Measurements from ENCODE around the gene TNFSF10.
"Not testable (repeated sequence)": the region's sequence is repeated elsewhere in the genome, so short reads cannot be mapped to it uniquely, and the experiment has no call there.

Gene TNFSF10

DNA sequence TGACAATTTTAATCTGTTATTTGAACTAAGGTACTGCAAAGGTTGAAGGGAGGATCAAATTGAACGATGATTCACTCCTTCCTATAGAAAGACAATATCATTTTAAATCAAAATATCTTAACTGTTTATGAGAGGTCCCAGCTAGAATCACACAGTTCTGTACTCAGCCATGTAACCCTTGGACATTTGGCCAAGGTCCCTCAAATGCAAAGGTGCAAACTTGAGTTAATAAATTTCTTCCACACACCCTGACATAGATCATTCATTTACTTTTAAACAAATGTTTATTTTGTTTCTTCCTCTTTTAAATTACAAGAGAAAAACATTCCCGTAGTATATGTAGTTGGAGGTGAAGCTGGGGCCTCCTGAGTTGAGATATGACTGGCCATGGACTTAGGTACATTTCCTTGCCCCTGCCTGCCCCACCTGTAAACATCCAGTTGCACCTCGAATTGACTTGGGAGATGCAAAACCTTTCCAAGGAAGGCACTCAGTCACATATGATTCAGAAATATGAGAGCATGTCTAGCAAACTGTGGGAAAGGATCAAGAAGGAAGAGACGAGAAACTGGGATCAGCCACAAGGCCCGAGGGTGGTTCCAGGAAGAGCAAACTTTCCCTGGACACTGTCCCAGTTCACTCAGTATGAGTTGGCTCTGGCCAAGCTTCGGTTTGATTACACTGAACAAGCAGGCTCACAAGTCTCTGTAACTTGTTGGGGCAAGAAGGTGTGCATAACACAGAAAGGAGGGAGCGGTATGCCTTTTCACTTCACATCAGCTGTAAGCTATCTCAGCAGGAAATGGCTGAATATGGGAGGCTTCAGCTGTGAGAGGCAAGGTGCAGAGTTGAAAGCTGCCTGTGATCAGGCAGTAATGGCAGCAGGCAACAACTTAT is 6.7 kb downstream of the TNFSF10 start:
- DNase-seq: no peak

DNA sequence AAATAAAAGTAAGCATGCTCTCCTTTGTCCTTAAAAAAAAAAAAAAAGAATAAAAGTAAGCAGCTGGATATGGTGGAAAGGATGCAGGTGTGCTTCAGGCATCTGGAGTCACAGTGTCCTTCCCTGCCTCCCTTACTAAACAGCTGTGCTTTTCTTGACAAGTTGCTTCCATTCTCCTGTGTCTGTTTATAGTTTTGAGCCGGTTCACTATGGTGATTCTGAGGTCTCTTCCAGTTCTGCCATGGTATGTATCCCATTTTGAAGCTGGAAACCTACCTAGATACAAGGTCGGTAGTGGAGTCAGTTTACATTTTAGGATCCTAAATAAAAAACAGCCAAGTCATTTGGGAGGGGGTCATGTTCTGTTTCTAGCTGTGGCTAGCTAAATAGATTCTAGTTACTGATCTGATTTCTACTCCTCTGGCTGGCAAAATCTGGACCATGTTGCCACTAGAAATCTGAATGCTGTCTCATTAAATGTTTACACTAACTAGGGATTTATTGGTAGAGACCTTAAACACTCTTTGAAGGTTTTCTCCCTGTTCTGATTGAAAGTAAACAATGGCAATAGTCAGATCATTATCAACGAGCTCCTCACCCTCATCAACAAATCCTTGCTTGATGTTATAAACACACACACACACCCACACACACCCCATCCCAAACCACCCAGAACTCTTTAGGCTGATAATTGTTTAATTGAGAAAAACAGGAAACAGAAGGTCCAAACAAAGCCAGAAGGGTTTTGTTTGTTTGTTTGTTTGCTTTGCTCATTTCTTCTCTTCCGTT is 7.9 kb downstream of the TNFSF10 start:
- no peak for DNase-seq

DNA sequence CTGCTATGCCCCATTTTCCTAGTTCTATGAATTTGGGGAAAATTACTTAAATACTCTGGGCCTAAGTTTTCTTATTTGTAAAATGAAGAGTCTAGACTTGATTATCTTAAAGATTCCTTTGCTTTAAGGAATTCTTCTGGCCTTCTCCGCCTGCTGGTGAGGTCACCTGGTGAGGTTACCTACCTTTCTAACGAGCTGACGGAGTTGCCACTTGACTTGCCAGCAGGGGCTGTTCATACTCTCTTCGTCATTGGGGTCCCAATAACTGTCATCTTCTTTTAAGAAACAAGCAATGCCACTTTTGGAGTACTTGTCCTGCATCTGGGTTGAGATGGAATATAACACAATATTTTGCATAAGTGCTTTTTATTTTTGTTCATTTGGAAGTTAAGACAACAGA is 8.6 kb downstream of the TNFSF10 start:
- no peak for DNase-seq

DNA sequence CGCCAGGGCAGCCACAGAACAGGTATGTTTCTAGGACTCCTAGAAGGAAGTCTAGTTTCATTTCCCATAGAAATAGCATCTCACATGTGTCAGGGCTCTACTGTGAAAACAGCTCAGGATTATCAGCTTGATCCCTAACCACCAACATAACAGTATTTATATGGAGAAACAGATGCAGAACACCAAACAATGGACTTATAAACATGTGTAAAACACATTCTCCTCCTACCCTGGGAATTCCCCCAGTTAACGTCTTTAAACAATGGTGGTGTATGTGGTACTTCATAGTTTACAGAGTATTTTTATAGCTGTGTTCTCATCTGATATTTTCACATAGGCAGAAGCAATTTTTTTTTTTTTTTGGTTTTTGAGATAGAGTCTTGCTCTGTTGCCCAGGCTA is 9.7 kb downstream of the TNFSF10 start:
- no peak for DNase-seq

DNA sequence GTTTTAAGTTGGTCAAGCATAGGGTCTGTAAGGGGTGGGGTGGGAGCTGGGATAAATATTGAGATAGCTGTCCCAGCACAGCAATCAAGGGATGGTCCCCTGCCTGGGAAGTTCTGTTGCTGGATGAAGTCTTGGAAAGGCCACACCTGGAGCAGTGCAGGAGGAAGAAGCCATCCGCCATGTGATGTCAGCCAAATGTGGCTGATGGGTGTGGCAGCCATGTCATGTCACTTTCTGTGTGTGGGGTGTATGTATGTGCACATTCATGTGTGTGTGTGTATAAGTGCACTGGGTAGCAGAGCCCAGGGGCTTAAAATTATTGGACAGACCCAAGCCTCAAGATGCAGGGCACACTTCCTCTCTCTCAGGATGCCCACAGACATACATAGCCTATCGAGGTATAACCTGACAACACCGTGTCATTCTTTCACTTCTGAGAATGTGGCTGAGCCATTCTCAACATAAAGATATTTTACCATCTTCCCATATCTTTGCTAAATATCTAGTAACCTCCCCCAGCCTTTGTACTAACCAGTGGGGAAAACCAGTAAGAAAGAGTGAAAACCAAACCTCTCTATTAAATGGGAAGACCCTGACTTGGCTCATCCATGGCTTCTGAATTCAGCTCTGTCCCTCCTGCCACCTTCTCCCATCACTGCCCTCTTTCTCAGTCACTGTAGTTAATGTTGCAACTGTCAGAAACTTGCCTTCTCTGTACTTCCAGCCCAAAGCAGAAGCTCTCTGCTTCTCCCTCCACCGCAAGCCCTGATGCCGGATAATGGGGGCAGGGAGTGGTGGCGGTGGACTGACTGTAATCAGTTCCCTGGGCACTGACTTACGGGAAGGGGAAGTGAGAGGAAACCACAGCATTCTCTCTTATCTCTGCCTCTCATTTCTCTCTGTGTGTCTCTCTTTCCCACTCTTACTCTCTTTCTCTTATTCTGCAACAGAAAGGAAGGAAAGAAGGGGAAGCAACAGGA is 11.2 kb downstream of the TNFSF10 start:
- no peak for DNase-seq

DNA sequence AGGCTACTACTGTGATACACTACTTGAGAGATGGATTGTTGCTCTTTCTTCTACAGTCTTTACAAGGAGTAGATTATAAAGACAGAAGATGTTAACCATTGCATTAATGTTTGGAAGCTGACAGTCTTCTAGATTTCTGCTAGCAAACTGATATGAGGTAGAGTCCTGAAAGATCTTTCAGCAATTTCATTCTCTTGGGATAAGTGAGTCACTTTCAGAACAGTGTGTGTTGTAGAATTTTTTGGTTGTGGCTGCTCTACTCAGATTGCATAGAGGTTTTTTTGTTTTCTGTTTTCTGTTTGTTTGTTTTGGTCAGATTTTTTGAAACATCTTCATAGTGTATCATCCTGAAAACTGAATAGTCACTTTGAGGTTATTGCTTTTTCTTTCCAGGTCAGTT is 17.1 kb downstream of the TNFSF10 start:
- DNase-seq: no peak

DNA sequence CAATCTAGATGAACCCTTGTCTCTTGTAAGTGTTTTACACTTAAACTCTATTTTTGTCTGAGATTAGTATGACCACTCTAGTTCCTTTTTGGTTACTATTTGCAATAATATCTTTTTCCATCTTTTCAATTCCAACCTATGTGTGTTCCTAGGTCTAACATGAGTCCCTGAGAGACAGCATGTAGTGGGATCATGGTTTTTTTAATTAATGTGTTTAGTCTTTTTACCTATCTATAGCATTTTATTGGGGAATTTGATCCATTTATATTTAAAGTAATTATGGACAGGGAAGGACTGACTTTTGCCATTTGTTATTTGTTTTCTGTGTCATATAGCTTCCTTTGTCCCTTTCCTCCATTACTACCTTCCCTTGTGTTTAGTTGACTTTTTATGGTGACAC is 21.7 kb downstream of the TNFSF10 start:
- DNase-seq: no peak

DNA sequence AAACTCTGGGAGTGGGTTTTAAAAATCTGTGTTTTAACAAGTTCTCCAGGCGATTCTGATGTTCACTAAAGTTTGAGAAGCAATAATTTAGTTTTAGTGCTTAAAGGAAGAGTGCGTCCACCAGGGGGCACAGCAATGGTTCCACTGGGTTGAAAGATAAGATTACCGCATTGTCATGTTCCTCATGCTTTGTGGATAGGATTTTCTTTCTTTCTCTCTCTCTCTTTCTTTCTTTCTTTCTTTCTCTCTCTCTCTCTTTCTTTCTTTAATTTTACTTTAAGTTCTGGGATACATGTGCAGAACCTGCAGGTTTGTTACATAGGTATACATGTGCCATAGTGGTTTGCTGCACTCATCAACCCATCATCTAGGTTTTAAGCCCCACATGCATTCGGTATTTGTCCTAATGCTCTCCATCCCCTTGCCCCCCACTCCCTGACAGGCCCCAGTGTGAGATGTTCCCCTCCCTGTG is 33.0 kb downstream of the TNFSF10 start:
- not testable (repeated sequence) for DNase-seq

DNA sequence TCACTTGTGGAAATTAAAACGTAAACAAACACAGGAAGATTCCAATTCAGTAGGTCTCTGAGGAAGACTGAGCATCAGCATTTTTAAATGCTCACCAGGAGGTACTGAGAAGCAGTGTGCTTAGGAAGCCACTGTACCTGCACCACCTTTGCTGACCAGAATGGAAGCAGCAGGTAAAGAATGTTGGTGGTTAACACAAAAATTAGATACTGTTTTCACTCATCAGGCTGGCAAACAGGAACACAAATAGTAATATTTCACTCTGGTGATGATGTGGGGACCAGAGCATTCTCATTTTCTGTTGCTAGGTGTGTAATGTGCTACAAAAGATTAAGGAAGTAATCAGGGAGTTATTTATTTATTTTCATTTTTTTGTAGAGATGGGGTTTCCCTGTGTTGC is 45.1 kb downstream of the TNFSF10 start:
- DNase-seq: no peak

DNA sequence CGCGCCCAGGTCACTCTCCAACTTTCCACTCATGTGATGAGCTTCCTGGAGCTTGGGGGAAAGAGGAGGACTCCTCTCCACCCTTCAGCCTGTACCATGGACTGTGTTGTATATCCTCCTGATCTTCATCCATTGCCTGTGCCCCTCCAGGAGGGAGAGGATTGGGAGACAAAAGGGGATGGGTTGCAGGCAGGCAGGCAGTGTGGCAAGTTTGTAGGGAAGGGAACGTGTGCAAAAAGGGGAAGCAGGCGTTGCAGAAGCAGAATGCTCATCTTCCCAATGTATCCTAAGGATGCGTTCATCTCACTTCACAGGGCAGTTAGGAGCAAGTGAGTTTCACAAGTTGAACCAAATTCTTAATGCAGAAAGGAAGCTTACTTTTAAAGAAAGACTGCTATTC is 46.9 kb downstream of the TNFSF10 start:
- no peak for DNase-seq

DNA sequence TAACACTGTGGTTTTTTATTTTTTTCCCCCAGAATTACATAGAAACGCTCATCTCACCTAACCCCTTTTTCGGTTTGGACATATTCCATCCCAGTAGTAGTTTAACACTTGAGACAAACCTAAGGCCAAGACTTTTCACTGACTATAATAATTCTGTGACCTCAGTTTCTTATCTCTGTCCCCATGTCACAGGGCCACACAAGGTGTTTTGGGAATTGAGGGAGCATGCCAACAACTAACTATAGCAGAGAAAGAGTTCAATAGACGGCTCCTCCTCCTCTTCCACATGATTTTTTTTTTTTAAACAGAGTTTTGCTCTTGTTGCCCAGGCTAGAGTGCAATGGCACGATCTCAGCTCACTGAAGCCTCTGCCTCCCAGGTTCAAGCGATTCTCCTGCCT is 47.5 kb downstream of the TNFSF10 start:
- no peak for DNase-seq

DNA sequence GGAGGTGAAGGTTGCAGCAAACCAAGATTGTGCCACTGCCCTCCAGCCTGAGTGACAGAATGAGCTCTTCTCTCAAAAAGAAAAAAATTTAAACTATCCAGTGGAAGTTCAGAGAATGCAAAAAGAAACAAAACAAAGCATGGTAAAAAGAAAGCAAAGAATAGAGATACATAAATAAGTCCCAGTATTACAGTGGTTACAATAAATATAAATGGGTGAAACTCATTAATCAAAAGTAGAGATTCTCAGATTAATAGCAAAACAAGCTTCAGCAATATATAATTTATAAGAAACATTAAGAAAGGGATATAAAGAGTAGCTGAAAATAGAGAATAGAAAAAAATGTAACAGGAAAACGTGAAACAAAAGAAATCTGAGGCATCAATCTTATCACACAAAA is 51.3 kb downstream of the TNFSF10 start:
- DNase-seq: no peak

DNA sequence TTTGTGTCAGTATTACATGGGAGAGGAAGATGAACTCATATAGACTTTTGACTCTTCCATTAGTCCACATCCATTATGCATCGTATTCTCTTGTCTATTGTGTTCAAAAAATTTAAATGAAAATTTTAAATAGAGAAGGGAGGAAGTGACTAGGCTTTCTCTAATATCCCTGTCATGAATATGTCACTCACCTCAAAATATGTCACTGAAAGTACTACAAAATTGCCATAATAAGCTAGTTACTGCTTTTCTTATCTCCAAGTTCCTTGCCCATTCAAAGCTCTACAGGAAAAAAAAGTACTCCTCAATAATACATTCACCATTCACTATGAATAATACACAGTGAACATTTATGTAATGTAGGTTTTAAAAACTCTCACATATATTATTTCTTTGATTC is 52.6 kb downstream of the TNFSF10 start:
- DNase-seq: no peak

DNA sequence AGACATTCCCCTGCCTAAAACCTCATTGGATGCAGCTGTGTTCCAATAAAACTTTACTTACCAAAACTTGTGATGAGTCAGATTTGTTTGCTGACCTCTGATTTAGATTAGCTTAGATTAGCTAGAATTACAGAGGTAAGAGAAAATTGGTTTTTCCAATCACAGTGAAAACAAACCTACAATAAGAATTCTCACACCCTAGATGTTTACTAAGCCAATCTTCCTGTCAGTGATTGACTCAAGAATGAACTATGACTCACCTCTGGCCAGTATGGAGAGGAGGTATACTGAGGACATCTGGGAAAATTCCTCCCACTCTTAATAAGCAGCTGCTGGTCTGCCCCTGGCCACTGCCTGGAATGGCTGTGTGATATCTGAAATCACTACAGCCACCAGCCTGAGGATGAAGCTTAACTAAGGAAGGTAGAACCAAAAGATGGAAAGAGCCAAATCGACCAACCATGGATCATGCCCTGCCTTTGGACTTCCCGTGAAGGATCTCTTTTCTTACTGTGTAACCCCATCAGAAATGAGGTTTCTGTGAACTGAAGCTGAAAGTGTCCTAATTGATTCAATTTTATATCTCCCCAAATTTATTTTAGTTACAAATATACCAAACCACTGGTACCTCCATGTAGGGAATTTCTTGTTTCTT is 55.9 kb downstream of the TNFSF10 start:
- DNase-seq: no peak

DNA sequence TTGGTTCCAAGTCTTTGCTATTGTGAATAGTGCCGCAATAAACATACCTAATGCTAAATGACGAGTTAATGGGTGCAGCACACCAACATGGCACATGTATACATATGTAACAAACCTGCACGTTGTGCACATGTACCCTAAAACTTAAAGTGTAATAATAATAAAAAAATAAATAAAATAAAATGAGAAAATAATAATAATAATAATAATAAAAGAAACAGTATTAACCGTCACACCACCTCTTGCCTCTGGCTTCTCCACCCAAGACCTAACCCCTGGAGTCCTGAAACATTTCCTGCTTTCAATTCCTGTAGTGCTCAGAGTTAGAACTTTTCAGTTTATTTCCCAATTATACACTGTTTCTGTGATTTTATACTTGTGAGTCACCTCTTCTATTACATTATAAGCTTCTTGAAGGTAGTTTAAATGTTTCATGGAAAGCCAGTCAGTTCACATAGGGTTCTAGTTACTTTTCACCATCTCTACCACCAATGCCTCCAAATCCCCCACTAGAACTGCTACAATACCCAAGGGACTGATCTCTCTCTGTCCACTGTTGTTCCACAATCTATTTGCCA is 56.6 kb downstream of the TNFSF10 start:
- DNase-seq: no peak

DNA sequence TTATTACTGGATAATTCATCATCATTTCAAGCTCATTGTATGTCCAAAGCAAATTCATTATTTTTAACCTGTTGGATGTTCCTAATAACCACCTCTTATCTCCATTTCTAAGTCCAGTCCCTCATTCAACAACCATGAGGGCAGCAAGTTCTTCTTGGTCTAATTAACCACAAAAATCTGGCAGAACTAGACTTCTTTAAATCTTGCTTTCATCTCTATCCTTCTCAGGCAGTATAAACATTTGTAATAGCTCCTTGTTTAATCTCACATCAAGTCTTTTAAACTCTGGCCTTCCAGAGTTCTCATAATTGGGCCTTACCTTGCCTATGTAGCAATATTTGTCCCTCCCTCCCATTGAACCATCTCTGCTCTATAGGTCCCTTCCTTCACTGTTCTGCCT is 57.9 kb downstream of the TNFSF10 start:
- DNase-seq: no peak

DNA sequence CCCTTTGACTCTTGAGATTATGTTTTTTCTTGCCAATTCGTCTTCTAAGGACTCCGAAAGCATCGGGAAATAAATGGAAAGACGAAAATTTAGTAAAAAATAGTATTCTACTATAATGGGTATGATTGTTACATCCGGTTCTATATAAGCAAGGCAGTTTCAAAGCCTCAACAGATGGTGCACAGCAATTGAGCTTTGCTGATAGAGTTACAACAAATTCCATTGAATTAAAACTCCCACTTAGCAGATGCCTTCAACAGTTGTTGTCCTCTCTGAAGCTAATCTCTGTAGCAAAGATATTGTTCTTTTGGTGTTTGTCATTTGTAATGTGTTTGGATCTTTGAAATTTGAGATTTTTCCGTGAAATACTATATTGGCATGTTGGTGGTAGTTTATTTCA is 58.9 kb downstream of the TNFSF10 start:
- DNase-seq: no peak

DNA sequence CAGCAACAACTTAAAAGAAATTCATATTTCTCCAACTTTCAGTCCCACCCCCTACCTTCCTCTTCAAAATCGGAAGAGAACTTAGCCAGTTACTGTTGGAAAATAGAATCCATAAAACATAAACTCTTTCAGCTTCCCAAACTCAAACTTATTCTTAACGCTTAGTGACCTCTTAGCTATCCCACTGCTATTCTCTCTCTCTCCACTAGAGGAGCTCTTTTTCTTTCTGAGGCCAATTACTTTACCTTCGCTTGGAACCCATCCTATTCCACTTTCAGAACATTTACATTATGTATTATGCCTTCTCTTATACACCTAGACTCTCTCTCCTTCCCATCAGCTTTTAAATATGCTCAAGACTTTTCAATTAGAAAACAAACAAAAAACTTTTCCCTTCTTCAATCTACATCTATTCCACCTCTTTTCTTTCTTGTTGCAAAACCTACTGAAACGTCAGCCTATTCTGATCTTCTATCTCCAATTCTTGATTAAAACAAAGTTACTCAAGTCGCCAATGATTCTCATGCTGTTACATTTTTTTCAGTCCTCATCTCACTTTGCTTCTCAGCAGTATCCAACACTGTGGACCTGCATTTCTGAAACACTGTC is 61.6 kb downstream of the TNFSF10 start:
- no peak for DNase-seq

DNA sequence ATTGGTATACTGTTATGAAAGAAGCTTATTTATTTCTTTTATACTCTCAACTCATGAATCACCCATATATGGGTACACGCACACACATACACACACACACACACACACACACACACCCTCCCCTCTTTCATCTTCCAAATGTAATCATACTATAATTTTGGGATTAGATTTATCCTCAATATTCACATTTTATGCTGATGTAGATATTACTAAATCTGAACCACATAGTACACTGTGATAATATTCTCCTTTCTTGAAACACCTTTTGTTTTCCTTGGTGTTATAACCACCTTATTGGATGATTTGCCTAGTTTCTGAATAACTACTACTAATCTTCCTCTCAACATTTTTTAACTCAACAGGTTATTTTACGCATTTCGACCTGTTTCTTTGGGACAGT is 66.8 kb downstream of the TNFSF10 start:
- no peak for DNase-seq

Data from cerebellar nuclear complex (tissue), 1 donor.